GM12801 (cell line): ENCODE results near the gene CNTNAP4.

Source experiments
- TF ChIP-seq, protein P1 (sequence below): IDR thresholded peaks from one replicate; pipeline ENCODE4 v1.5.1; 2011; ENCODE audit warnings: control low read depth; ENCODE audit not compliant: insufficient read length; ENCODE audit errors: extremely low read depth

CNTNAP4 gene

DNA sequence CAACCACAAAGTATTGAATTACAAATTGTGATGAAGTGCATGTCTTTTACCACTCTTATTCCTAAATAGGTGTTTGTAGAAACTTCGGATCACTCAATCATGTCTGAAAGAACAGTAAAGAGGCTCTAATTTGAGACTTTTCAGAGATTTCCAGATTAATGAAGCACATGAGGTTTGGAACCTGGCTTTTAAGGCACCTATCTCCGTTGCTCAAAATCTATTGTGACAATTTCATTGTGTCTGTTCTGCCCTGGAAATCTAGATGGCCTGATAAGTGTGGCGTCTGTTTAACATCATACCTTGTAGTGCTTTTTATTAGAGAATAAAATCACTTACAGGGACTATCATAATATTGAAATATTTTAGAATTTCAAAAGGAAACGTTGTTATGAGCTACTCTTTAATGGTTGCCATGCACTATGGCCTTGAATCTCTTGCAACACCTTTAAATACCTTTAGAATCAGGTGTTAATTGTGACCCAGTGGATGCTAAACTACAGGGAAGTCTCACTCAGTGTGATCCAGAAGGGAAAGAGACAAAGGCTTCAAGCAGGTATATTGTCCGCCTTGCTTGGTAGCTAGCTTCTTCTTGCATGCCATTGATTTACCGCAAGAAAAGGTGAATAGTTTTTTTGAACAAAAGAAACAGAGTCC, 210.3 kb downstream of the CNTNAP4 start:
- TF ChIP-seq, protein P1, sequence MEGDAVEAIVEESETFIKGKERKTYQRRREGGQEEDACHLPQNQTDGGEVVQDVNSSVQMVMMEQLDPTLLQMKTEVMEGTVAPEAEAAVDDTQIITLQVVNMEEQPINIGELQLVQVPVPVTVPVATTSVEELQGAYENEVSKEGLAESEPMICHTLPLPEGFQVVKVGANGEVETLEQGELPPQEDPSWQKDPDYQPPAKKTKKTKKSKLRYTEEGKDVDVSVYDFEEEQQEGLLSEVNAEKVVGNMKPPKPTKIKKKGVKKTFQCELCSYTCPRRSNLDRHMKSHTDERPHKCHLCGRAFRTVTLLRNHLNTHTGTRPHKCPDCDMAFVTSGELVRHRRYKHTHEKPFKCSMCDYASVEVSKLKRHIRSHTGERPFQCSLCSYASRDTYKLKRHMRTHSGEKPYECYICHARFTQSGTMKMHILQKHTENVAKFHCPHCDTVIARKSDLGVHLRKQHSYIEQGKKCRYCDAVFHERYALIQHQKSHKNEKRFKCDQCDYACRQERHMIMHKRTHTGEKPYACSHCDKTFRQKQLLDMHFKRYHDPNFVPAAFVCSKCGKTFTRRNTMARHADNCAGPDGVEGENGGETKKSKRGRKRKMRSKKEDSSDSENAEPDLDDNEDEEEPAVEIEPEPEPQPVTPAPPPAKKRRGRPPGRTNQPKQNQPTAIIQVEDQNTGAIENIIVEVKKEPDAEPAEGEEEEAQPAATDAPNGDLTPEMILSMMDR, result no peak

DNA sequence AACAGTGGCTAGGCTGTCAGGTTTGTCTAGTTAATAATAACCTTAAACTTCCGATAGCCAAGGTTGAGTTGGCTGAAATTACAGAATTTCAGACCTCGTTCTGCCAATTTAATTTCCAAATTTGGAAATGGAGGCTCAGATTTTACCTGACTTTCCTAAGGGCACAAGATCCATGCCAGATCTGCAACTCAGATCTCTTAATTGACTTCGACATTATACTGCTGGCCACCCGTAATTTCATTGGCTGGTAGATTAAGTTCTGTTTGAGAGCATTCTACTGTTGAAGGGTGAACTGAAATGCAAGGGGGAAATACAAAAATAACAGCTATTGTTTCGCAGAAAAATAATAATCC, 210.8 kb downstream of the CNTNAP4 start:
- TF ChIP-seq, protein P1, result no peak

DNA sequence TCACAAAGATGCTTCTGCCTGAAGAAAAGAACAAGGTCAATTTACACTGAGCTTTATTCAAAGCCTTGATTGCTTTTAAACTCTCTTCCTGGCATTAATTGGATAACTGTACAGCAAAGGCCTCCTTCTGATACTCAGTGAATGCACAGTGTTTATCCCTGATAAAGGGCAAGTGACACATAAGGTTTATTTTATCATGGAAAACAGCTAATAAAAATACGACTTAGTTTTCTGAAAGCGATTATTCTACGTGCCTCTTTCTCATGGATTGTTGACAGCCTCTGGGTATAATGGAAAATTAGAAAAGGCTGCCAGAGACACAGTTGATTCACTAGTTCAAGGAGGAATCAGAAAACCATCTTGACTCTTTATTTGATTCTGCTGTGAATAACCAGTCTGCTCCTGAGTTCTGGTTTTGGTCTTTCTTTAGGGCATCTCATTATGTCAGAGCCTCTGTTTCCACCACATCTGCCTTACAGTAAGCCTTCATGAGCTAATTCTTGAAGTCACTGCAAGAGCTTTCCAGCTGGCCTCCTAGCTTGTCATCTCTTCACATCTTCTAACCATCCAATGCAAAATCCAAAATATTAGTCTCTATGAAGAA, 212.9 kb downstream of the CNTNAP4 start:
- TF ChIP-seq, protein P1, result no peak

DNA sequence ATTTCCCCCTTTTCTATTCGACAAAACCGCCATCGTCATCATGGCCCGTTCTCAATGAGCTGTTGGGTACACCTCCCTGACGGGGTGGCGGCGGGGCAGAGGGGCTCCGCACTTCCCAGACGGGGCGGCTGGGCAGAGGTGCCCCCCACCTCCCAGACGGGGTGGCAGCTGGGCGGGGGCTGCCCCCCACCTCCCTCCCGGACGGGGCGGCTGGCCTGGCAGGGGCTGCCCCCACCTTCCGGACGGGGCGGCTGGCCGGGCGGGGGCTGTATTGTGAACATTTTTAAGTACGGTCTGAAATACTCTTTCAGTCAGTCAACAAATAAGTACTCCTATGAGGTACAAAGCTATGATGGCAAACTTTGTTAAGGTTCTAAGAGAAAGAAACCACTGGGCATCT, 222.8 kb downstream of the CNTNAP4 start:
- TF ChIP-seq, protein P1, result no peak

DNA sequence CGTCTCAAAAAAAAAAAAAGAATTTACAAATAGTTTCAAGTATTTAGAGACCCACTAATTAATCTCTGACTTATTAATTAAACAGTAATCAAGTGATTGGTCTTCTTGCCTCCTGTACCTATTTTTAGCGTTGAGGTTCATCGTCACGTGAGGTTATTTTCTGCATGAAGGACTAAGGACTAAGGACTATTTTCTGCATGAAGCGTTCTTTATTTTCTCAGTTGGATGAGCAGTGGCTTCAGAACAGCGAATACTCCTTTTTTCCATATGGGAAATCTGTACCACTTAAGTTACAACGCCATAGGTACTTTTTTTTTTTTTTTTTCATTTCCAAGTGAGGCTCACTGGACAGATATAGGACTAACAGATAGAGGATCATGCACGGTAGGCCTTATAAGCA, 224.9 kb downstream of the CNTNAP4 start:
- TF ChIP-seq, protein P1, result no peak

DNA sequence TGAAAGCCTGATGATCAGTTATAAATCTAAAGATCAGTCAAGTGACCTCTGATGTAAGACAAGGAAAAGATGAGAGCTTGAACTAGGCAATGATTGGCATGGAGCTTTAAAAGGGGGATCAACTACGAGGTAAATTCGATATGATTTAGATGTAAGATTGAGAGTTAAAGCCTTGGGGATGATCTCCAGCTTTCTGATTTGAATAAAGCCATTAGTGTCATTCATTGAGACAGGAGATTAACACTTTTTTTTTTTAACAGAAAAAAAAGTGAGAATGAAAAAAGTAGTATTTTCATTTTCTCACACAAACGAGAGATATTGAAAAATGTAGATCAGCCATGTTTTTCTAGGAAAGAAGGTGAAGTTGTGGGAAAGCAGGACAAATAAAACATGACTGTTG, 225.4 kb downstream of the CNTNAP4 start:
- TF ChIP-seq, protein P1, result no peak

DNA sequence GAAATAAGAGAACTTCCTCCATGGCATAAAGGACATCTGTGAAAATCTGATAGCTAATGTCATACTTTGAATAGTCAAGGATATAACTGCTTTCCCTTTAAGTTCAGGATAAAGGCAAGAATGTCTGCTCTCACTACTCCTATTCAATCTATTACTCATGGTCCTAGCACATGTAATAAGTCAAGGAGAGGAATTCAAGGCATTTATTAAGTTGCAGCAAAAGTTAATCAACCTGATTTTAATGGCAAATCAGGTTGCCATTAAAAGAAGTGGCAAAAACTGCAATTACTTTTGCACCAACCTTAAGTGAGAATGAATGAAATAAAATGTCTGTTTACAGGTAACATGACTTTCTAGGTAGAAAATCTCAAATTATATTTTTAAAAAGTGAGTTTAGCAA, 225.9 kb downstream of the CNTNAP4 start:
- TF ChIP-seq, protein P1, result no peak

DNA sequence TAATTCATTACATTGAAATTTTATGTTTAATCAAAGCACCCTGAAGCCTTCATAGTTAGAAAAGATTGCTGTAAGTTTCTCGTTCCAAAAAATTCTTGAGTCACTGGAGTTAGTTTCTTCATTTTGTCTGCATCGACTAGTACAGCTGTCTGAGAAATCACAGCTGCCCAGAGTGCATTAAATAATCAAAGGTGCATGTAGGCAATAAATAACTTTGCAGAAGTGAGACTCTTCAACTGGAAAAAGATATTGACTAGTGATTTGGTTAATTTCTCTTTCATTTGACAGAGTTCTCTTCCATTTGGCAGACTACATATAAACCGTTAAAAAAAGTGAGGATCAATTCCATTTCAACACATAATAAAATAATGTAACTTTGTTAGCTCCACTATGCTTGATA, 234.0 kb downstream of the CNTNAP4 start:
- TF ChIP-seq, protein P1, result no peak
